Stimulated activated CD4-positive, alpha-beta T cell treated with anti-CD3 and anti-CD28 coated beads, Interleukin-12 subunit alpha, Interleukin-12 subunit beta, amount 100 ng/mL, for 24 hours (primary cell): ENCODE measurements around the gene CNIH1.
"Not testable (repeated sequence)": the region's sequence is repeated elsewhere in the genome, so short reads cannot be mapped to it uniquely, and the experiment has no call there.

Experiments
- DNase-seq, 2 experiments: peaks; one replicate each; pipeline ENCODE4 v3.0.0-alpha.2; 2020; ENCODE audit warnings: low read depth in 2 of 2

Gene CNIH1

GRCh38 chr14:54467280-54467679, 26.1 kb upstream of the CNIH1 start:
- DNase-seq, result no peak

DNA sequence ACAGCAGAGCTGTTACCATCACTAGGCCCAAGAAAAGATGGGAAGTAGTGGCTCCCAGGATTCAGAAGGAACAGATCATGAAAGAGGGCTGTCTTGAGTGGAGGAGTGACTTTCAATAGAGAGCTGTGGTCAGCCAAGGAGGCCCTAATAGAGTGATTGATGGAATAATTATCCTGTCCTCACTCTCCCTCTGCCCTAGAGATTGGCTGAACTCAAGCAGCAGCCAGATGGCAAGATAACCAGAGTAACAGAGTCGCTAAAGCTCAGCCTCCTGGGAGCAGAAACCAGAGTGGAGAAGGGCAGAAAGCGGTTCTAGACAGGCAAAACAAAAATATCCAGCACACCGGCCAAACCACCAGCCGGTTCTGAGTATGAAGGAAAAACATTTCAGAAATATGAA, 24.5 kb upstream of the CNIH1 start:
- DNase-seq, result no peak

- DNase-seq, result no peak
These were observed 20.9 kb upstream of the CNIH1 start for GRCh38 chr14:54462048-54462447.

GRCh38 chr14:54459106-54459505, 17.9 kb upstream of the CNIH1 start:
- no peak for DNase-seq

GRCh38 chr14:54458536-54458935, 17.4 kb upstream of the CNIH1 start:
- DNase-seq, result not testable (repeated sequence)

DNA sequence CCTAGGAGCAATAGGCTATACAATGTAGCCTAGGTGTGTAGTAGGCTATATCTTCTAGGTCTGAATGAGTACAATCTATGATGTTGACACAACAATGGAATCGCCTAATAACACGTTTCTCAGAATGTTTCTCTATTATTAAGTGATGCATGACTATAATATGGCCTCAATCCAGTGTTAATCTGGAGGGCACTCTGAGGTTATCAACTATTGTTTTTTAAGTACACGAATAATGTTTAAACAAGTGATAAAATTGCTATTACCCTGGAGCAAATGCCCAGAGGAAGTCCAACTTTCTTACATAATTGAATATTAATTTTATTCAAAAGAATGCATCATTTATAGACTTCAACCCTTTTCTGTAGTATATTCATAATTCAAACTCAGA, 16.4 kb upstream of the CNIH1 start:
- DNase-seq, result no peak

DNA sequence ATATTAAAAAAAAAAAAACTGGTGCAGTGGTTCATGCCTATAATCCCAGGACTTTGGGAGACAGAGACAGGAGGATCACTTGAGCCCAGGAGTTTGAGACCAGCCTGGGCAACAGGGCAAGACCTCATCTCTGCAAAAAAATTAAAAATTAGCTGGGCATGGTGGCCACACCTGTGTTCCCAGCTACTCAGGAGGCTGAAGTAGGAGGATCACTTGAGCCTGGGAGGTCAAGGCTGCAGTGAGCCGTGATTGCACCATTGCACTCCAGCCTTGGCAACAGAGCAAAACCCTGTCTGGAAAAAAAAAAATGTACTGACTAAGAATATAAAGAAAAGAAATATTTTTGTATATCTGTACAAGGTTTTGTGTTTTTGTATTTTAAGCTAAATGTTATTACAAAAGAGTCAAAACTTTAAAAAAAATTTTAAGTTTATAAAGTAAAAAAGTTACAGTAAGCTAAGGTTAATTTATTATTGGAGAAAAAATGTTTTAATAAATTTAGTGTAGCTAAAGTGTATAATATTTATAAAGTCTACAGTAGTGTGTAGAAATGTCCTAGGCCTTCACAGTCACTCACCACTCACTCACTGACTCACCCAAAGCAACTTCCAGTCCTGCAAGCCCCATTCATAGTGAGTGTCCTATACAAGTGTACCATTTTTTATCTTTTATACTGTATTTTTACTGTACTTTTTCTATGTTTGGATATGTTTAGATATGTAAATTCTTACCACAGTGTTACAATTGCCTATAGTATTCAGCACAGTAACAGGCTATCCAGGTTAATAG, 15.8 kb upstream of the CNIH1 start:
- DNase-seq, result not testable (repeated sequence)

DNA sequence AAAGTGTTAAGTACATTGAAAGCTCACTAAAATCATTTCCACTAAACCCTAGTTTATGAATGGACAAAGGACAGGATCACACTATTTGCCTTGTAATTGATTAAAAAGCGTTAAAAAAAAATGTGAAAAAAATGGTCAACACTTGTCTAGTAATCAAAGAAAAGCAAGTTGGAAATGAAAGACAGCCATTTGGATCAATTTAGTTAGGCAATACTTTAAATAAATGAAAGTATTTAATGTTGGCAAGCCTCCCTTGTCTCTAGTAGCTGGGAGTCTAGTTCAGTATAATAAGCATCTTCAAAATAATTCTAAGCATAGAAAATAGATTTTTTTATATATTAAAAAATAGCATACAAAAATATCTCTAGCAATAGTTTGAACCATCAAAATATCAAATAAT, 14.2 kb upstream of the CNIH1 start:
- no peak for DNase-seq

GRCh38 chr14:54453990-54454389, 12.8 kb upstream of the CNIH1 start:
- not testable (repeated sequence) for DNase-seq

- no peak for DNase-seq
These were observed 12.1 kb upstream of the CNIH1 start for GRCh38 chr14:54453252-54453651.

DNA sequence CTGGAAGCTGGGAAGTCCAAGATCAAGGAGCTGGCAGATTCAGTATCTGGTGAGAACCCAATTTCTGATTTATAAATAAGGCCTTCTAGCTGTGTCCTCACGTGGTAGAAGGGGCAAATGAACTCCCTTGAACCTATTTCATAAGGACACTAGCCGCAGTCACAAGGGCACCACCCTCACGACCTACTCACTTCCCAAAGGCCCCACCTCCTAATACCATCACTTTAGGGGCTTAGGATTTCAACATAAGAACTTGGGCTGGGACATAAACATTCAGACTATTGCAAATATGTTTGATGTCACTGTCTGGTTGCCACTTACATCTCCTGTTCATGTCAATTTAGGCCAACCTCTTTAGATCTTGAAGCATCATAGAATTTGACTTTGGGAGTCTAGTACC, 10.8 kb upstream of the CNIH1 start:
- no peak for DNase-seq

GRCh38 chr14:54451121-54451601, 10.0 kb upstream of the CNIH1 start:
- no peak for DNase-seq

GRCh38 chr14:54450535-54450934, 9.4 kb upstream of the CNIH1 start:
- DNase-seq, result no peak

- DNase-seq, result no peak
These were observed 6.1 kb upstream of the CNIH1 start for GRCh38 chr14:54447231-54447692.

DNA sequence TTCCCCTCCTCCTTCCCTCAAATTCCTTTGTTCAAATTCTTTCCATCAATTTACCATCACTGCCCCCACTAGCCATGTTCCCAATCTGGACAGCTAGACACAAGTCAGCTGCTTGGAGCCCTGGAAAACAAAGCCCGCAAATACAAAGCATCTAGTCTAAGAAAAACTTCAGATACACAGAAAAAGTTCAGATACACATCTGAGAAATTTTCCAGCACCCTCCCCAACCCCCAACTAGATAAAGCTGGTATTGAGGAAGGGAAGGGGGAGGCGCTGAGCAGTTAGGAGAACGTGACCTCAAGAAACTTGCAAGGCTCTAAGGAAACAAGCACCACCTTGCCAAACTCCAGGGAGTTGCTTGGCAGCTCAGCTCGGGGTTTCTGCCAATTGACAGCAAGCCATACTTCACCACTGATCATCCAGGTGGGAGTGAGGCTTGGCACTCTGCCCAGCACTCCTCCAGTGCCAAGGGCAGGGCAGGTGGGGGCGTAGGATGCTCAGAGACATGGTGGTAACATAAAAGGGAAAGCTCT, 5.1 kb upstream of the CNIH1 start:
- no peak for DNase-seq

DNA sequence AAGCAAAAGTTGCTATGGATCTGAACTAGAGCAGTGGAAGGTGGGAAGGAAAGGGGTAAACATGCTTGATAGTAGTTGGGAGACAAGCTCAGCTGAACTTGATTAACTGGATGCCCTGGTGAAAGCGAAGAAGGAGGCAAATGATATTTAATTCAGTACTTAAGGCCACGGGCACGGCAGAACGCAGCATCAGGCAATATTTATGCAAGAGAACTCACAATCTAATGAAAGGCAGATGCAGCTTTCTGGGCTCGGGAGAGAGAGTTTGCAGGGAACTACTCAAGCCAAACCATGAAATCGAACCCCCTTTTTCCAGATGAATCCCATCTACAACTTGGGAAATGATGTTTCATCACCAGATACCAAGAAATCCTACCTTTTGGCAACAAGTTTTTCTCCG, 3.5 kb upstream of the CNIH1 start:
- DNase-seq, result no peak

DNA sequence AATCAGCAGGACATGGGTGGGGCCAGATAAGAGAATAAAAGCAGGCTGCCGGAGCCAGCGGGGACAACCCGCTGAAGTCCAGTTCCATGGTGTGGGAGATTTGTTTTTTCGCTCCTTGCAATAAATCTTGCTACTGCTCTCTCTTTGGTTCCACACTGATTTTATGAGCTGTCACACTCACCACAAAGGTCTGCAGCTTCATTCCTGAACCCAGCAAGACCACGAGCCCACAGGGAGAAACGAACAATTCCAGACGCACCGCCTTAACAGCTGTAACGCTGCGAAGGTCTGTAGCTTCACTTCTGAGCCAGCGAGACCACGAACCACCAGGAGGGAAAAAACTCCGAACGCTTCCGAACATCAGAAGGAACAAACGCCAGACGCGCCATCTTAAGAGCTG, 2.8 kb upstream of the CNIH1 start:
- no peak for DNase-seq

- not testable (repeated sequence) for DNase-seq
These were observed 1.8 kb upstream of the CNIH1 start for GRCh38 chr14:54442961-54443360.

DNA sequence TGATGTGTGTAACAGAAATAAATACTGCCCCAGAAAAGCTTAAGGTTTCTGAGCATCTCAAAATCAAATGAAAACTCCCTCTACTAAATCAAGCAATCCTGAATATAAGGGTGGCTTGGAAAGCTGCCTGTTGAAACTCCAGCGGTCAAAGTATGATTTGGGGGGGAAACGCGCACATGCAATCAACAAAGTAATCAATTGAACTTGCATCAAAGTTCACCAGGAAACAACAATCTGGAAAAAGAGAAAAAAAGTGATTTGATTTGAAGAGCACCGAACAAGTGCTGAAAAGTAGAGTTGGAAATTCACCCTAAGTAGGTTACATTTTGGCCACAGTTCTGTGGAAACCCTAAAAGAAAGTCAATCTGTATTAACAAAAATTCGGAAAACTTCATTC, 700 bp downstream of the CNIH1 start:
- no peak for DNase-seq

GRCh38 chr14:54440037-54440436, 1.1 kb downstream of the CNIH1 start:
- no peak for DNase-seq

DNA sequence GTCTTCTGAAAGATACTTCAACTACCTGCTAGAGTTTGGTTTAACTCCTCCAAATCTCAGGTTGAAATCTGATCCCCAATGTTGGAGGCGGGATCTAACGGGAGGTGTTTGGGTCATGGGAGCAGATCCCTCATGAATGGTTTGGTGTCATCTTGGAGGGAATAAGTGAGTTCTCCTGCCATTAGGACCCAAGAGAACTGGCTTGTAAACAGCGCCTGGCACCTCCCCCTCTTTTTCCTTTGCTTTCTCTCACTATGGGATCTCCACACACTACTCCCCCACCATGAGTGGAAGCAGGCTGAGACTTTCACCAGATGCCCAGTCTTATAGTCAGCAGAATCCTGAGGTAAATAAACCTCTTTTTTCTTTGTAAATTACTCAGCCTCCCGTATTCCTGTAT, 2.5 kb downstream of the CNIH1 start:
- DNase-seq, result no peak

DNA sequence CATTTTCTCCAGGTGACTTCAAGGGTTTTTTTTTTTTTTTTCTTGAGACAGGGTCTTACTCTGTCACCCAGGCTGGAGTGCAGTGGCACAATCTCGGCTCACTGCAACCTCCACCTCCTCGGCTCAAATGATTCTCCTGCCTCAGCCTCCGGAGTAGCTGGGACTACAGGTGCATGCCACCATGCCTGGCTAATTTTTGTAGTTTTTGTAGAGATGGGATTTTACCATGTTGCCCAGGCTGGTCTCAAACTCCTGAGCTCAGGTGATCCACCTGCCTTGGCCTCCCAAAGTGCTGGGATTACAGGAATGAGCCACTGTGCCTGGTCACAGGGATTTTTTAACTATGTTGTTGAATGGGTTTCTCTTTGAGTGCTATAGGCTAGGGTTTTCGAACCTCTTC, 3.2 kb downstream of the CNIH1 start:
- not testable (repeated sequence) for DNase-seq

GRCh38 chr14:54435500-54435981, 5.6 kb downstream of the CNIH1 start:
- DNase-seq, result no peak
